ENCODE results near the gene KHNYN. TPM values are rescaled to one million over a fixed set of nuclear protein-coding genes. Genes with fewer than 3 reads are reported as not detected.
A peak's percentile ranks its signal among the peaks of the same experiment; 100 is the strongest.

KHNYN gene
- total RNA-seq, 1 experiment from 2014 or later: 72.2 TPM

DNA sequence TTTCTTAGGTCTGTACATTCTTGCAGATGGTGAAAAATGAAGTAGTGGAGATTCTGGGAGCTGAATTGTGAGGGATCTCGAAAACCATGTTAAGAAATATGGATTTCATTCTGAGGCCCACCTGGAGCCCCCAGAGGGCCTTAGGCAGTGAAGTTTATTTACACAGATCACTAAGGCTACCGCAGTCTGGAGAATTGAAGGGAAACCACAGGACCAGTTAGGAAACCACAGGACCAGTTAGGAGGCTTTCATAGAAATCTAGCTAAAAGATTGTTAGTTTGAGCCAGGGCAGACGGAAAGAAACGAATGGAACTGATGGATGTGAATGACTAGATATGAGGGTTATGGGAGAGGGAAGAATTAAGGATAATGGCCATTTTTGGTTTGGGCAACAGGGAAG lies 7.5 kb upstream of the KHNYN start:
- DNase-seq (ENCODE audit: low spot score): no peak

DNA sequence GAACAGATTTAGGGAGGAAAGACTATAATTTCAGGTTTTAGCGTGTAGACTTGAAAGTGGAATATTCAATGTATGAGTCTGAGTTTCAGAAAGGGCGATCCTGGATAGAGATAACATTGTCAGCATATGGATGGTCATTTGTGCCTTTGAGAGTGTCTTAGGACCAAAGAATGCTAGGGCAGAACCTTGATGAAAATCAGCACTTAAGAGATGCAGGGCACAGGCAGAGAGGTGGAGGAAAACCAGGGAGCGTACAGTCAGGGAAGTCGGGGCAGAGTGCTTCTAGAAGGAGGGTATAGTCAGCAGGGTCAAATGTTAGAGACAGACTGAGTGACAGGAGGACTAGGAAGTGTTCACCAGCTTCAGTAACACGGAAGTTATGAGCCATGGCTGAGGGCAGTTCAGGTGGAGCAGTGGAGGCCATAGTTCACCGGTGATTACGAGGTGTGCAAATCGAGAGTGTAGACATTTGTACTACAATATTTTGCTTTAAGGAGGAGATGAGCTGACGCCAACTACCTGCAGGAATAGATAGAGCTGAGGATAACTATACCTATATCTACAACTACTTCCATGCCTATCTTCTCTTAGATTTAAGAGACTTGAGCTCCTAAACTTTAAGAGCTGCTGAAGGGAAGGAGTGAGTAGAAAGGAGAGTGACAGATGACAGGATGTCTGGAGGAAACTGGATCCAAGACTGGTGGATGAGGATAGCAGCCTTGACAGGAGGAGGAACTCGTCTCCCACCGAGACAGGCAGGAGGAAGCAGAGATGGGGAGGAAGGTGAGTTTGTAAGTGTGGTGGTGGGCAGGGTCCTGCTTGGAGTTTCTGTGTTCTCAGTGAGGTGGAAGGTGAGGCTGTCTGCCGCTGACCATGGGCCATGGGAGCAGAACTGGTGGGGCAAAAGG lies 6.8 kb upstream of the KHNYN start:
- peak; percentile 63 for DNase-seq (ENCODE audit: low spot score)

GRCh38 chr14:24425704-24426103 lies 4.0 kb upstream of the KHNYN start:
- no peak for DNase-seq (ENCODE audit: low spot score)

DNA sequence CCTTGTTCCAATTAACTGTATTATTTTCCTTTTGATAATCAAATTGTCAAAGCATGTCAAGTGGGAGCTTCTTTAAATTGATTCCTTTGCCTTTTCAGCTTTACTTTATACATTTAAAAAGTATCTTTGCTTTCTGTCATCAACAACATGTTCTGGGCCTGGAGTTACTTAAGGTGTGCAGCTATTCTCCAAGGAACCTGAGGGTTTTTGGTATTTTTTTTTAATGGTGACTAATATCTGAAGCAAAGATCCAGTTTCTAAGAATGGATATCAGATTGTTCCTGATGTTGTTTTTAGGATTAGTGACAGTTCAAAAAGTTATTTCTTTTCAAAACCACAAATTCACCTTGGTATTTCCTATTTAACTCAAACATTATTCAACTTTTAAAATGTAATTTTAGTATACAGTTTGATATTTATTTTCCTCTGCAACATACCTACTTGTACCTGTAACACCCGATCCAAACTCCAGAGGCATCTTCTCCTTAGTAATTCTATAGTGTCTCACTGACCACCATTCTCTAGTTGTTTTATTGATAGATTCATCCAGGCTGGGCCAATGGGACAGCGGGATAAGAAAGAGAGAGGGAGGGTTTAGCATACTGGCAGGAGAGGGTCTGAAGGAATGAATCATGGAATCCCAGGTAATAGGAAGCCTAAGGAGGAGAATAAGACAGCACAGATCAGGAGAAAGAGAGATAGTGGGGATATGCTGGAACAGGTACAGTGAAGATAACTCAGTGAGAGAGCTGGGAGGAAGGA lies 3.4 kb upstream of the KHNYN start:
- no peak for DNase-seq (ENCODE audit: low spot score)

- DNase-seq (ENCODE audit: low spot score): peak; percentile 54
These were observed 2.7 kb upstream of the KHNYN start for GRCh38 chr14:24426912-24427536.

GRCh38 chr14:24427537-24428508 lies 1.9 kb upstream of the KHNYN start:
- DNase-seq (ENCODE audit: low spot score): no peak

DNA sequence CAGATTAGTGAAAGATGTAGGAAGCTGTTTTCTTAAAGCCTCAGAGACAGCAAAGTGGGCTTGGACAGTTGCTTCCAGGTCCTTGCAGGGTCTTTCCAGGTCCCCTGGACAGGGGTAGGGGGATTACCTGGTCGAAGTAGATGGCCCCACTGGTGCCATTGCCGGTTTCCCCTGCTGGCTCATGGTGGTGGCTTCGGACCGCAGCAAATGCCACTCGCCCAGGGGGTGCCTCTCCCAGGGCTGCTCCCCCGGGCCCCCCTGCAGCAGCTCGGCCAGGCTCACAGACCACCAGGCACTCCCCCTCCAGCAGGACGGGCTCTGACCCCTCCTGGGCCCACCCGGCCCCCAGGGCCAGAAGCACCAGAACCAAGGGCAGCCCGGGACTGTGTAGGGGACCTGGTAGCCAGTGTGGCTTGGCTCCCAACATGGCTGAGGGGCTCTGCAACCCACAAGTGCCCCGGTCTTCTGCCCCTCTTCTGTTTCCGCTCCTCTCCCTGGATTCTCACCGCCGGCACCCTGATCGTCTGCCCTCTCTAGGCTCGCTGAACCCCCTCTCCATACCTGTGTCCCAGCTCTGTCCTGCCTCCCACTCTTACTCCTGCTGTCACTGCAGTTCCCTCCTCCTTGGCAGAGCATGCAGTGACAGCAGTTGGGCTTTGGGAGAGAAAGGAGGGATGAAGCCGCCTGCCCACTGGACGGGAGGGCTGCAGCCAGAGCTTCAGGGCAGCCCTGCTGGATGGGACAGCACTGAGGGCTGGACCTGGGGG lies 943 bp upstream of the KHNYN start:
- DNase-seq (ENCODE audit: low spot score): no peak

GRCh38 chr14:24430143-24430681 lies 458 bp downstream of the KHNYN start:
- DNase-seq (ENCODE audit: low spot score): peak; percentile 38

DNA sequence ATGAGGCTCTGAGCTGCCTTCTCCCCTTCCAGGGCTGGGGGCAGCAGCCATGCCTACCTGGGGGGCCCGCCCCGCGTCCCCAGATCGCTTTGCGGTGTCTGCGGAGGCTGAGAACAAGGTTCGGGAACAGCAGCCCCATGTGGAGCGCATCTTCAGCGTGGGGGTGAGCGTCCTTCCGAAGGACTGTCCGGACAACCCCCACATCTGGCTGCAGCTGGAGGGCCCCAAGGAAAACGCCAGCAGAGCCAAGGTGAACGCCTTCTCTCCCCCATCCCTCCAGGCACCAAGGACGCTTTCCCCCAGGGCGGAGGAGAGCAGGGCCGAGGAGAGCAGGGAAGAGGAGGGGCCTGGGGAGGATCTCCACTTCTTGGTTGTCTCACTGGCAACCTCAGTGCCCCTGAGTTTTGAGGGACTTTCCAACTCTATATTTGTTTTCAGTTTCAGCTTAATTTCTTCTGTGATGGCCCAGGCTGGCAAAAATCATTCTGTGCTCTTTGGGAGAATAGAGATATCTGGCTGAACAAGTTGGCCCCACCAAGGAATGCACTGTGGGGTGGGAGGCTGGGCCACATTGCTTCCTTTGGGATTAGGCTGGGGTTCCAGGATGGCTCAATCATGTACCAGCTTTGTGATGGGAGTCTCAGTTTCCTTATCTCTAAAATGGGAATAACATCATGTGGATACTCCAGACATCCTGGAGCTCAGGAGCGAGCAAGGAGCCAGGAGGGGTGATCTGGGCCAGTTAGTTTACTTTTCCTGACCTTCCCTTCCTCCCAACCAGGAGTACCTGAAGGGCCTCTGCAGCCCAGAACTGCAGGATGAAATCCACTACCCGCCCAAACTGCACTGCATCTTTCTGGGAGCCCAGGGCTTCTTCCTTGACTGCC lies 1.2 kb downstream of the KHNYN start:
- DNase-seq (ENCODE audit: low spot score): no peak

DNA sequence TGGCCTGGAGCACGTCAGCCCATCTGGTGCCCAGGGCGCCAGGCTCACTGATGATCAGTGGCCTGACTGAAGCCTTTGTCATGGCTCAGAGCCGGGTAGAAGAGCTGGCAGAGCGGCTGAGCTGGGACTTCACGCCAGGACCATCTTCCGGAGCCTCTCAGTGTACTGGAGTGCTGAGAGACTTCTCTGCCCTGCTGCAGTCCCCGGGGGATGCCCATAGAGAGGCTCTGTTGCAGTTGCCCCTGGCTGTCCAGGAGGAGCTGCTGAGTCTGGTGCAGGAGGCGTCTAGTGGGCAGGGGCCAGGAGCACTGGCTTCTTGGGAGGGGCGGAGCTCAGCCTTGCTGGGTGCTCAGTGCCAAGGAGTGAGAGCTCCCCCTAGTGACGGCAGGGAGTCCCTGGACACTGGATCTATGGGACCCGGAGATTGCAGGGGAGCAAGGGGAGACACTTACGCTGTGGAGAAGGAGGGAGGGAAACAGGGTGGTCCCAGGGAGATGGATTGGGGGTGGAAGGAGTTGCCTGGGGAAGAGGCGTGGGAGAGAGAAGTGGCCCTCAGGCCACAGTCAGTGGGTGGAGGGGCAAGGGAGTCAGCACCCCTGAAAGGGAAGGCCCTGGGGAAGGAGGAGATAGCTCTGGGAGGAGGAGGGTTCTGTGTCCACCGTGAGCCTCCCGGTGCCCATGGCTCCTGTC lies 2.0 kb downstream of the KHNYN start:
- peak; percentile 90 for DNase-seq (ENCODE audit: low spot score)

GRCh38 chr14:24432259-24433131 lies 2.7 kb downstream of the KHNYN start:
- no peak for DNase-seq (ENCODE audit: low spot score)

GRCh38 chr14:24434036-24434435 lies 4.3 kb downstream of the KHNYN start:
- DNase-seq (ENCODE audit: low spot score): no peak

DNA sequence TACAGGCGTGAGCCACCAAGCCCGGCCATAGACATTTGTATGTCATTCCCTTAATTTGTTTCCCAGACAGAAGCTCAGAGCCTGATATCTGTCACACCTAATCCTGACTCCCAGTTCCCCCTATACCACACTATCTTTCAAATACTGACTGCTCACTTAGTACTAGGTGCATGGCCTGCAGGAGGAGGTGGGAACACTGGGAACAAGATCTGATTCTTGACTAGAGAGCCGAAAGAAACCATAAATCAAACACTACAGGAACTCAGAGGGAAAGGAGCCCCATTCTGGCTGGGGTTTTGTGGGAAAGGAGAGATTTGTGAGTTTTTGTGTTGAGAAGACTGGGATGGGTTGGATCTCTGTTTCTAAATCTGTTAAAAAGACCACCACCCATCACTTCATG lies 4.9 kb downstream of the KHNYN start:
- DNase-seq (ENCODE audit: low spot score): no peak

GRCh38 chr14:24435192-24435810 lies 5.5 kb downstream of the KHNYN start:
- no peak for DNase-seq (ENCODE audit: low spot score)

GRCh38 chr14:24435998-24436354 lies 6.2 kb downstream of the KHNYN start:
- DNase-seq (ENCODE audit: low spot score): no peak

DNA sequence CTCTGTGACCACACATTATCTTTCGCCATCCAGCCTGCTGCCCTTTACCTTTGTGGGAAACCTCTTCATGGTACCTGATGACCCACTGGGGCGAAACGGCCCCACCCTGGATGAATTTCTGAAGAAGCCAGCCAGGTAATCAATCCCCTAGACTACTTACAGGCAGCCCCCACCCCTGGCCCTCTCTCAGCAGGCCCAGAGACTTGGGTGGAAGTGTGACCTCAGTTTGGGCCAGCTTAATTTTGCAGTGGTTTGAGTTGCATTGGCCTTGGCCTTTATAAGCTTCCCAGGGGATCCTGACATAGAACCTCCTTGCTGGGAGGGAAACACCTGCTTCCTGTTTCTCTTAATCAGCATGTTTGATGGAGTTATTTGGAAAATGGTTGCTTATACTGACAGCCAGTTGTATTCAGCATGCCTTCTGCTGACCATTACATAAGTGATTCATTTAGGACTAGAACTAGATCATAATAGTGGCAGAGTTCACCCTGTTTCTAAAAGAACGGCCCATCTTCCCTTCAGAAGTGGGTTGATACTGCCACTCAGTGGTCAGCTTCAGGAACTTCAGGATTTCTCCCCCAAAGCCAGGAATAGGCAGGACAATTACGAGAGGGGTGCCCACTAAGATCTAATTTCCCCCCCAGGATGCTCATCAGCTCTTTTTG lies 6.7 kb downstream of the KHNYN start:
- peak; percentile 76 for DNase-seq (ENCODE audit: low spot score)
